IMR-90 (cell line): ENCODE measurements around the gene TUBGCP3. TPM values are rescaled to one million over a fixed set of nuclear protein-coding genes. Genes with fewer than 3 reads are reported as not detected.

Source experiments
- ATAC-seq: fragments of 200-7000 bp; cut with Tn5 transposase; 2 replicates; pipeline ENCODE4 v1.9.1; 2020; ENCODE audit warnings: low read depth, mild to moderate bottlenecking, moderate library complexity
- BruUV-seq: library from RNA; stranded (reverse); fragments of 400-500 nt; replicated peaks from 2 replicates; lab custom pipeline; 2021; lab: Mats Ljungman, UMichigan
- CTCF ChIA-PET: fragments of 300-600 bp; formaldehyde crosslinking; extraction: SDS; loops from one replicate; lab custom pipeline; 2021; ENCODE audit warnings: antibody characterized with exemption; lab: Yijun Ruan, JAX
- POLR2A ChIA-PET: fragments of 300-600 bp; sonication (Branson Sonifier 250); formaldehyde crosslinking; loops from one replicate; lab custom pipeline; 2022; ENCODE audit warnings: antibody characterized with exemption; ENCODE audit not compliant: unreplicated experiment; lab: Charles Lee
- DNase-seq: peaks from one replicate; pipeline ENCODE4 v3.0.0; 2013
- H2AFZ ChIP-seq: replicated peaks from 2 replicates; pipeline ENCODE3; 2013; ENCODE audit warnings: low read length, mild to moderate bottlenecking; ENCODE audit not compliant: poor library complexity
- H2AK5ac ChIP-seq: 2 replicates; pipeline ENCODE4 v1.6.1; 2013; ENCODE audit warnings: low read depth, low read length, inconsistent platforms
- H2AK9ac ChIP-seq: replicated peaks from 2 replicates; pipeline ENCODE3; 2013; ENCODE audit warnings: mild to moderate bottlenecking, low read depth, low read length, moderate library complexity; ENCODE audit not compliant: poor library complexity
- H2BK120ac ChIP-seq: 2 replicates; pipeline ENCODE4 v1.6.1; 2013; ENCODE audit warnings: low read depth, low read length, inconsistent platforms
- H2BK15ac ChIP-seq: 3 replicates; pipeline ENCODE4 v1.6.1; 2013; ENCODE audit warnings: low read depth, low read length, inconsistent platforms
- H2BK20ac ChIP-seq: 2 replicates; pipeline ENCODE4 v1.6.1; 2013; ENCODE audit warnings: low read depth, mild to moderate bottlenecking, inconsistent platforms, low read length, moderate library complexity
- H2BK5ac ChIP-seq: 2 replicates; pipeline ENCODE4 v1.6.1; 2013; ENCODE audit warnings: mild to moderate bottlenecking, low read depth, low read length, inconsistent platforms; ENCODE audit not compliant: poor library complexity, severe bottlenecking
- H3K14ac ChIP-seq: replicated peaks from 2 replicates; pipeline ENCODE4 v1.6.1; 2013; ENCODE audit warnings: low read depth, low read length, inconsistent platforms
- H3K18ac ChIP-seq: 2 replicates; pipeline ENCODE4 v1.6.1; 2013; ENCODE audit warnings: low read depth, low read length, control low read depth
- H3K23ac ChIP-seq: 2 replicates; pipeline ENCODE4 v1.6.1; 2013; ENCODE audit warnings: low read depth, low read length, inconsistent platforms
- H3K27ac ChIP-seq: 2 replicates; pipeline ENCODE4 v1.5.1; 2013; ENCODE audit warnings: mild to moderate bottlenecking, control low read depth, low read length; ENCODE audit not compliant: insufficient read depth
- H3K27me3 ChIP-seq: 2 replicates; pipeline ENCODE4 v1.6.1; 2013; ENCODE audit warnings: low read length; ENCODE audit not compliant: control insufficient read depth, insufficient read depth
- H3K36me3 ChIP-seq: 2 replicates; pipeline ENCODE4 v1.6.1; 2013; ENCODE audit warnings: low read length, mixed read lengths; ENCODE audit not compliant: control insufficient read depth, insufficient read depth
- H3K4ac ChIP-seq: 2 replicates; pipeline ENCODE4 v1.6.1; 2013; ENCODE audit warnings: low read depth, low read length, inconsistent platforms
- H3K4me1 ChIP-seq: 2 replicates; pipeline ENCODE4 v1.6.1; 2013; ENCODE audit warnings: low read length, mixed read lengths; ENCODE audit not compliant: control insufficient read depth, insufficient read depth
- H3K4me2 ChIP-seq: 2 replicates; pipeline ENCODE4 v1.6.1; 2013; ENCODE audit warnings: low read depth, mild to moderate bottlenecking, control low read depth, low read length, moderate library complexity
- H3K4me3 ChIP-seq: 2 replicates; pipeline ENCODE4 v1.5.1; 2013; ENCODE audit warnings: low read depth, mild to moderate bottlenecking, control low read depth, low read length, moderate library complexity; ENCODE audit not compliant: insufficient read depth
- H3K56ac ChIP-seq: 2 replicates; pipeline ENCODE4 v1.6.1; 2013; ENCODE audit warnings: low read length, inconsistent platforms; ENCODE audit not compliant: insufficient read depth; ENCODE audit errors: extremely low read depth
- H3K79me1 ChIP-seq, 2 experiments: 2 replicates each; pipeline ENCODE4 v1.6.1; 2013; ENCODE audit warnings: low read length in 2 of 2, inconsistent platforms in 1 of 2, low read depth in 1 of 2
- H3K9ac ChIP-seq: 2 replicates; pipeline ENCODE4 v1.6.1; 2013; ENCODE audit warnings: low read depth, low read length, control low read depth
- H3K9me1 ChIP-seq: 2 replicates; pipeline ENCODE4 v1.6.1; 2013; ENCODE audit warnings: low read length, inconsistent platforms; ENCODE audit not compliant: insufficient read depth
- H3K9me3 ChIP-seq: 2 replicates; pipeline ENCODE4 v1.6.1; 2013; ENCODE audit warnings: low read length; ENCODE audit not compliant: control insufficient read depth, insufficient read depth
- H4K20me1 ChIP-seq: 2 replicates; pipeline ENCODE4 v1.6.1; 2013; ENCODE audit warnings: low read length, inconsistent platforms; ENCODE audit not compliant: insufficient read depth
- H4K5ac ChIP-seq: 2 replicates; pipeline ENCODE4 v1.6.1; 2013; ENCODE audit warnings: mild to moderate bottlenecking, low read depth, low read length, control low read depth
- H4K8ac ChIP-seq, 2 experiments: 2 replicates each; pipeline ENCODE4 v1.6.1; 2013; ENCODE audit warnings: low read depth in 2 of 2, low read length in 2 of 2, control low read depth in 1 of 2, inconsistent platforms in 1 of 2
- H4K91ac ChIP-seq: 2 replicates; pipeline ENCODE4 v1.6.1; 2013; ENCODE audit warnings: low read depth, low read length, inconsistent platforms; ENCODE audit not compliant: insufficient read depth
- BHLHE40 ChIP-seq: fragments of 150-350 bp; IDR thresholded peaks from 2 replicates; pipeline ENCODE4 v1.6.1; 2016; ENCODE audit warnings: mild to moderate bottlenecking, low read depth, low read length
- CEBPB ChIP-seq: IDR thresholded peaks from 2 replicates; pipeline ENCODE4 v1.6.1; 2012; ENCODE audit warnings: low read depth, low read length, improper control_type of control experiment
- CHD1 ChIP-seq: IDR thresholded peaks from 2 replicates; pipeline ENCODE4 v1.6.1; 2012; ENCODE audit warnings: low read depth, low read length, improper control_type of control experiment
- CTCF ChIP-seq: conservative IDR thresholded peaks from 2 replicates; pipeline ENCODE4 v1.5.1; 2012; ENCODE audit warnings: mild to moderate bottlenecking, low read depth, low read length, improper control_type of control experiment
- ELK1 ChIP-seq: fragments of 150-350 bp; IDR thresholded peaks from 2 replicates; pipeline ENCODE4 v1.6.1; 2016; ENCODE audit warnings: low read depth, mild to moderate bottlenecking, low read length, moderate library complexity, borderline replicate concordance
- FOS ChIP-seq: fragments of 150-350 bp; IDR thresholded peaks from 2 replicates; pipeline ENCODE4 v1.6.1; 2016; ENCODE audit warnings: low read depth, low read length
- MAFK ChIP-seq: IDR thresholded peaks from 2 replicates; pipeline ENCODE4 v1.6.1; 2012; ENCODE audit warnings: low read depth, low read length, improper control_type of control experiment
- MAZ ChIP-seq: IDR thresholded peaks from 2 replicates; pipeline ENCODE4 v1.6.1; 2012; ENCODE audit warnings: low read depth, mild to moderate bottlenecking, low read length, improper control_type of control experiment, moderate library complexity, borderline replicate concordance
- MXI1 ChIP-seq: IDR thresholded peaks from 2 replicates; pipeline ENCODE4 v1.6.1; 2012; ENCODE audit warnings: low read depth, mild to moderate bottlenecking, low read length, moderate library complexity, borderline replicate concordance
- NFE2L2 ChIP-seq: fragments of 150-350 bp; IDR thresholded peaks from 2 replicates; pipeline ENCODE4 v1.6.1; 2016; ENCODE audit warnings: low read depth, mild to moderate bottlenecking, low read length
- POLR2A ChIP-seq: IDR thresholded peaks from 2 replicates; pipeline ENCODE4 v1.6.1; 2012; ENCODE audit warnings: mild to moderate bottlenecking, low read depth, low read length
- RAD21 ChIP-seq: IDR thresholded peaks from 2 replicates; pipeline ENCODE4 v1.6.1; 2012; ENCODE audit warnings: low read length, improper control_type of control experiment
- RCOR1 ChIP-seq: IDR thresholded peaks from 2 replicates; pipeline ENCODE4 v1.6.1; 2012; ENCODE audit warnings: mild to moderate bottlenecking, low read length, improper control_type of control experiment; ENCODE audit not compliant: insufficient replicate concordance
- RFX5 ChIP-seq: IDR thresholded peaks from 2 replicates; pipeline ENCODE4 v1.8.0; 2012; ENCODE audit warnings: low read depth, mild to moderate bottlenecking, low read length, moderate library complexity
- SMC3 ChIP-seq: fragments of 150-350 bp; IDR thresholded peaks from 2 replicates; pipeline ENCODE4 v1.6.1; 2016; ENCODE audit warnings: low read depth, mild to moderate bottlenecking, antibody characterized with exemption, low read length, moderate library complexity
- USF2 ChIP-seq: fragments of 150-350 bp; IDR thresholded peaks from 2 replicates; pipeline ENCODE4 v1.6.1; 2017; ENCODE audit warnings: mild to moderate bottlenecking, antibody characterized with exemption, low read length, low read depth
- WGBS, 2 experiments: methylation state at CpG; one replicate each; pipeline versions ENCODE4 v1.1.5 to v1.1.7; 2013; ENCODE audit warnings: missing lambda C conversion rate in 2 of 2; ENCODE audit not compliant: insufficient read length in 1 of 2; ENCODE audit errors: extremely low coverage in 2 of 2; 5-methylcytosine and 5-hydroxymethylcytosine counted together
- dilution Hi-C: fragments of 300-500 bp; cut with HindIII; formaldehyde crosslinking; loops from one replicate; pipeline ENCODE4 v1.14.3; 2018; ENCODE audit warnings: low sequenced_read_pairs; ENCODE audit not compliant: unreplicated experiment
- in situ Hi-C: fragments of 300-500 bp; cut with MboI; formaldehyde crosslinking; loops from 3 replicates; pipeline ENCODE4 v1.14.3; 2019; ENCODE audit warnings: low sequenced_read_pairs, inconsistent platforms, mixed read lengths
- intact Hi-C: fragments of 100-400 bp; cut with micrococcal nuclease; formaldehyde crosslinking; loops from 2 replicates; pipeline ENCODE4 v1.10.0; 2022
- polyA plus RNA-seq, 3 experiments: library from polyadenylated mRNA; depleted of rRNA; stranded (reverse); fragments of >200 nt; gene quantifications; 2 replicates each; pipeline ENCODE4 v1.2.3, GENCODE V29; 2012; ENCODE audit warnings: low replicate concordance in 1 of 3
- total RNA-seq: library from RNA; depleted of rRNA; stranded (reverse); fragments of >200 nt; gene quantifications from 2 replicates; pipeline ENCODE4 v1.2.3, GENCODE V29; 2012

TUBGCP3 gene
- total and polyA plus RNA-seq, 2 of the 4 experiments (the other 2 are of a cell fraction): 16.0 to 17.8 TPM

- H4K5ac ChIP-seq: no peak overlapping the region
- H3K4ac ChIP-seq: no peak overlapping the region
- no peak overlapping the region for H2AK5ac ChIP-seq
- no peak overlapping the region for H4K91ac ChIP-seq
- TF ChIP-seq USF2 (no peak), CHD1 (no peak), BHLHE40 (no peak), SMC3 (no peak), RAD21 (no peak), FOS (no peak), RFX5 (no peak), POLR2A (no peak), MXI1 (no peak), RCOR1 (no peak), ELK1 (no peak), MAZ (no peak), MAFK (no peak), CTCF (no peak), NFE2L2 (no peak), CEBPB (no peak)
- CTCF ChIA-PET: no interaction called here
- peaks cover 1% of the 10 kb centered on the region for H3K27me3 ChIP-seq
- no peak overlapping the region for H2AFZ ChIP-seq
- no peak overlapping the region for H2BK5ac ChIP-seq
- dilution Hi-C loops: no loop called here
- H3K4me3 ChIP-seq: no peak overlapping the region
- intact Hi-C loops: loop anchor here (10.0 kb wide), 1 partner anchor 1493 kb away; no protein-coding TSS in a partner anchor
- in situ Hi-C loops: no loop called here
- H3K9ac ChIP-seq: no peak overlapping the region
- no peak overlapping the region for H3K27ac ChIP-seq
- WGBS, 2 experiments: no CpG with 5 or more reads among the region's 1 CpG
- no peak overlapping the region for H2AK9ac ChIP-seq
- no peak overlapping the region for H4K8ac ChIP-seq
- H3K4me1 ChIP-seq: no peaks in the 10 kb centered on the region
- H2BK15ac ChIP-seq: no peak overlapping the region
- H2BK120ac ChIP-seq: no peak overlapping the region
- no peaks in the 10 kb centered on the region for H4K20me1 ChIP-seq
- no peak overlapping the region for H2BK20ac ChIP-seq
- POLR2A ChIA-PET: no interaction called here
- H3K79me1 ChIP-seq: no peaks in the 10 kb centered on the region
- no peak overlapping the region for H3K23ac ChIP-seq
- H3K9me3 ChIP-seq: no peaks in the 10 kb centered on the region; the same call in 1 of the 2 replicates
- no peaks in the 10 kb centered on the region for H3K36me3 ChIP-seq
- ATAC-seq: no peak
- no peak overlapping the region for H3K18ac ChIP-seq
- no peaks in the 10 kb centered on the region for H3K9me1 ChIP-seq
- H3K56ac ChIP-seq: no peak overlapping the region
- no peak overlapping the region for H3K4me2 ChIP-seq
- no TSS peak for BruUV-seq
- no peak for DNase-seq
- H3K14ac ChIP-seq: no peak overlapping the region
These were observed 149.9 kb downstream of the TUBGCP3 start for GRCh38 chr13:112438094-112438493.
